ENCODE measurements around the gene DCAF8L2.

- TF ChIP-seq CTCF (IDR thresholded peaks at IDR 0.05; ENCODE audit: low read depth, low read length): no peak
- no peak for TF ChIP-seq POLR2A (IDR thresholded peaks at IDR 0.05; ENCODE audit: extremely low read depth, insufficient read length)
These were observed 70.7 kb downstream of the DCAF8L2 start for GRCh38 chrX:27660878-27661277.
